GM19397 (cell line): ENCODE data around the gene C14orf132.
"Not testable (repeated sequence)": the region's sequence is repeated elsewhere in the genome, so short reads cannot be mapped to it uniquely, and the experiment has no call there.

Source experiments
- ATAC-seq: cut with Tn5 transposase; IDR thresholded peaks from one replicate; pipeline ENCODE4 v1.9.1; 2021; ENCODE audit warnings: mild to moderate bottlenecking, moderate library complexity; ENCODE audit not compliant: unreplicated experiment

The C14orf132 gene

DNA sequence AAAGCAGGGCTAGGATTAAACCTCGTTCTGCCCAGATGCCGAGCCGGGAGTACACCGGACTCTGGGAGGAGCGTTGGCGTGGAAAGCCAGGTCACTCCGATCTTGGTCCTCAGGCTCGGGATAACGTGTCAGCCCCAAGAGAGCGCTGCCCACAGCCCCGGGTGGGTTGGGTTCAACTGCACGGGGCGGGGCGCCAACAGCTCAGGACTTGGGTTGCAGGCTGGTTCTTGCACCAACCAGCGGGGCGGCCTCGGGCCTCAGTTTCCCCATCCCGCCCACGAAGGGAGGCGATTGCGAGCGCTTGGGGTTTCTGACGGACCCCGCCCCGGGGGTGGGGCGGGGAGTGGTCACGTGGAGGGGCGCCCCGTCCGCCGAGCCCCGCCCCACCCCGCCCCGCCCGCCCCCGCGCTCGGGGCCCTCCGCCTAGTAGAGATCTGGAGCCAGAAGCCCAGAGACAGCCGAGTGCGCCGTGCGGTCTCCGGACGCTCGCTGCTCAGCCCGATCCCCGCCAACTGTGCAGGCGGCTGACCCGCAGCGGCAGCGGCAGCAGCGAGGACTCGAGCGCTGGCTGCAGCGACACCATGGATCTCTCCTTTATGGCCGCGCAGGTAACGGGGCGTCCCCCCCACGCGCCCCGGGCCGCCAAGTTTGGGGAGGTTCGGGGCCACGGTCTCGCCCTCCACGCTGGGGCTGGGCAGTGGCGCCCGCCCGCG lies at the start of gene C14orf132:
Gene C14orf132, plus strand, starts transcription at position 443 of the 713 bp plus-strand sequence. Its CDS starts 139 bp downstream, at position 582.
- no peak for ATAC-seq

- no peak for ATAC-seq
Observed at GRCh38 chr14:95993768-95994592, 45.2 kb upstream of the C14orf132 start.

DNA sequence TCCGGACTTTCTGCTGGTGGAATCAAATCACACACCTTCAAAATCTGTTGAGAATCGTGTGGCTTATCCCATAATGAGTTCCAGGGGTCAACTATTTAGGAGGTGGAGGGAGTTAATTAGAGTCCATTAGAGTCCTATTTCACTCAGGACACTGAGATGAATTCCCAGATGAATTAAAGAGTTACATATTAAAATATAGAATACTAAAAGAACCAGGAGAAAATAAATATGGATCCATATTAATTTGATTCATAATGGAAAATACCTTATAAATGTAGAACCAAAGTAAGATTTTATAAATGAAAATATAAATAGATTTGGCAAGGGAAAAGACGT lies 44.6 kb upstream of the C14orf132 start:
- ATAC-seq: no peak

DNA sequence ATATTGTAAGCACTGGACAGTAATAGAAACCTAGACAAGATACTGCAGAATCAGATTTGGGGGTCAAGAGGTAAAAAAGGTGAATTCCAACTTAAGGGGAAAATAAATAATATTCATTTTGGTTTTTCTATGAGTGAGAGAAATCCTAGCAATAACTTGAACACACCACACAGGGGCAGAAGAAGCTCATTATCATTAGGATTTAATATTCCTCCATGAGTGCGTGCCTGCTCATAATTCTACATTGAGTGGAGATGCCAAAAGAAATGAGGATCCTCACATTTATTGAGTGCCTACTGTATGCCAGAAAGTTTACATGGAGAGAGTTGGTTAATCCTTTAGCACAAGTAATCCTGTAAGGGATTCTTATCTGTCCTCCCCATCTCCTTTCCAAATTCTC lies 40.5 kb upstream of the C14orf132 start:
- ATAC-seq: no peak

DNA sequence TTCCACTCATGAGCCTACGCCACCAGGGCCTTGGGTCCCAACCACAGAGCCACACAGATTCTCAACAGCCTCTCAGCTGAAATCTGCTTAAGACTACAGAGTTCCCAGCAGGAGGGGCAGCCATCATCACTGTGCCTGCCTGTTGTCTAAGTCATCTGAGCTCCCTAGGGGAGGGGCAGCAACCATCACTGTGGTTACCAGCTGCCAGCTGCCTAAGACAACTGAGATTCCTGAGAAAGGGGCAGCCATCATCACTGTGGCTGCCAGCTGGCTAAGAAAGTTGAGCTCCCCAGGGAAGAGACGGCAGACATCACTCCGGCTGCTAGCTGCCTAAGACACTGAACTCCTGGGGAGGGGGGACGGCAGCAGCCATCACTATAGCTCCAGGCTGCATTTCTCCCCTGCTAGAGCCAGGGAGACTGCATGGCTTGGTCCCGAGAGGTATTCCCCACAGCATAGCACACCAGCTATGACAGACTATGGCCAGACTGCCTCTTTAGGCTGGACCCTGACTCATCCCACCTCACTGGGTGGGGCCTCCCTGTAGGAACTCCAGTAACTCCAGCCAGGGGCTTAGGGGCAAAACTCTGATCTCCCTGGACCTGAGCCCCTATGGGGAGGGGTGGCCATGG lies 37.2 kb upstream of the C14orf132 start:
- ATAC-seq: no peak

DNA sequence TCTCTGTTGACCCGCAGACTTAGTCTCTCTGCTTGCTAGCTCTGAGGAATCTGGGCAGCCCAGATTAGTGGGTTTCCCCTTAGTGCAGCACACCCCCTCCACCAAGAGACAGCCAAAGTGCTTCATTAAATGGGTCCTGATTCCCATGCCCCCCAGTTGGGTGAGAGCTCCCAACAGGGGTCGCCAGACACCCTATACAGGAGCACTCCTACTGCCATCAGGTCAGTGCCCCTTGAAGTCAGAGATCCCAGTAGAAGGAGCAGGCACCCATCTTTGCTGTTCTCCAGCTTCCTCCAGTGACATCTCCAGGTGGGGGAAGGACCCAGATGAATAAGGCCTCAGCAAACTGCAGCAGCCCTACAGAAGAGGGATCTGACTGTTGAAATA lies 36.7 kb upstream of the C14orf132 start:
- no peak for ATAC-seq

- no peak for ATAC-seq
Observed at GRCh38 chr14:96011131-96011530, 28.0 kb upstream of the C14orf132 start.

GRCh38 chr14:96011607-96012006 lies 27.6 kb upstream of the C14orf132 start:
- no peak for ATAC-seq

DNA sequence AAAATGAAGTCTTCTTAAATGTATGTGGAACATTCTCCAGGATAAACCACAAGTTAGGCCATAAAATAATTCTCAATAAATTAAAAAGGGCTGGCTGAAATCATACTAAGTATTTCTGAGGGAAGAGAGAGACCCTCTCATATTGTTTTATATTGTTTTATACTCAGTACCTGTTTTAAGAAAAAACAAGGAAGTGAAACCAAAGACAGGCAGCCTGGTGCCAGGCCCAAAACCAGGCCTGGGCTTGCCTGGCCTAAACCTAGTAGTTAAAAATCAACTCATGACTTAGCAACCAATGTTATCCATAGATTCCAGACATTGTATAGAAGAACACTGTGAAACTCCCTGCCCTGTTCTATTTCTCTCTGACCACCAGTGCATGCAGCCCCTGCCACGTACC lies 26.4 kb upstream of the C14orf132 start:
- ATAC-seq: not testable (repeated sequence)

DNA sequence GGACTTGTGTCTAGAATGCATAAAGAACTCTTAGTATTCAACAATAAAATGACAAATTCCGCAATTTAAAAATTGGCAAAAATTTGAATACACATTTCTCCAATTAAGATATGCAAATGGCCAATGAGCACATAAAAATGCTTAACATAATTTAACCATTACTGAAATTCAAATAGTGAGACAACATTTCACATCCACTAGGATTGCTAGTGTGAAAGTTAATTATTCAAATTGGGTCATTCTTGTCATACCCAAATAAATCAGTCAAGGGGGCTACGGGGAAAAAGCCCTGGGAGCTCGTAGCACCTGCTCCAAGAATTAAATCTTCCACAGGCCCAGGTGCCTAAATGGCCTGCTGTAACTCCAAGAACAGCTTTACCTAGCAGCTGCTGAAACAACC lies 25.0 kb upstream of the C14orf132 start:
- ATAC-seq: no peak

DNA sequence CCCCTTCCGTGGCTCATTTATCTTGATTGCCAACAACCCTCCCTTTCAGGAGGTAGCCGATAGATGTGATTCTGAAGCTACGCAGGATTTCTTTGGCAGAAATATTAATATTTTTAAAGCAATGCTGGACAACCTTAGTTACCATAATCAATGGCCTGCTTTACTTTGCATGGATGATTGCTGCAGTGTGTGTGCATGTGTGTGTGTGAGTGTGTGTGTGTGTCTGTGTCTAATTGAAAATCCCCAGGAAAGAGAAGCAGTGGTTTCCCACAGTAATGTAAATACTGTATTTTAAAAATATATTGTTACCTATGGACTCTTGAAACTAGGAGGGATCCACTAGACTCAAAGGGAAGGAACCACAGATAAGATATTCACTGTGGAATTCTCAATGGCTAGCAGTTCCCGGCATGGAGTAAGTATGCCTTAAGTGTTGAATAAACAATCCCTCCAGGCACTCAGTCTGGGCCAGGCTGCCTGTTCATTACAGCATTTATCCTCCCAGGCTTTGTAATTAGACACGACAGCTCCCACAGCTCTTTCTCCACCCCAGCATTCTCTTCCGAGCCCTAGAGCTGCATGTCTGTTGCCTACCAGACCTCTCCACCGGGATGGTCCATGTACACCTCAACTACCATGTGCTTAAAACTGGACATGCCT lies 22.5 kb upstream of the C14orf132 start:
- no peak for ATAC-seq

DNA sequence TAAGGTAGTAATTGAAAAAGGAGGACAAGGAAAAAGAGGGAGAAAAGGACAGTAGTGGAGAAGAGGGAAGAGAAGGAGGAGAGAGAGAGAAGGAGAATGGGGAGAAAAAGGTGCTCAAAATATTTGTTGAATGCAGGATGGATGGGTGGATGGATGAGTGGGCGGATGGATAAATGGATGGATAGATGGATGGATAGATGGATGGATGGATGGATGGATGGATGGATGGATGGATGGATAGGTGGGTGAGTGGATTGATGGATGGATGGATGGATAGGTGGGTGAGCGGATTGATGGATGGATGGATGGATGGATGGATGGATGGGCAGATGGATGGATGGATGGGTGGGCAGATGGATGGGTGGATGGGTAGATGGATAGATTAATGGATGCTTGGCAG lies 21.3 kb upstream of the C14orf132 start:
- ATAC-seq: no peak

DNA sequence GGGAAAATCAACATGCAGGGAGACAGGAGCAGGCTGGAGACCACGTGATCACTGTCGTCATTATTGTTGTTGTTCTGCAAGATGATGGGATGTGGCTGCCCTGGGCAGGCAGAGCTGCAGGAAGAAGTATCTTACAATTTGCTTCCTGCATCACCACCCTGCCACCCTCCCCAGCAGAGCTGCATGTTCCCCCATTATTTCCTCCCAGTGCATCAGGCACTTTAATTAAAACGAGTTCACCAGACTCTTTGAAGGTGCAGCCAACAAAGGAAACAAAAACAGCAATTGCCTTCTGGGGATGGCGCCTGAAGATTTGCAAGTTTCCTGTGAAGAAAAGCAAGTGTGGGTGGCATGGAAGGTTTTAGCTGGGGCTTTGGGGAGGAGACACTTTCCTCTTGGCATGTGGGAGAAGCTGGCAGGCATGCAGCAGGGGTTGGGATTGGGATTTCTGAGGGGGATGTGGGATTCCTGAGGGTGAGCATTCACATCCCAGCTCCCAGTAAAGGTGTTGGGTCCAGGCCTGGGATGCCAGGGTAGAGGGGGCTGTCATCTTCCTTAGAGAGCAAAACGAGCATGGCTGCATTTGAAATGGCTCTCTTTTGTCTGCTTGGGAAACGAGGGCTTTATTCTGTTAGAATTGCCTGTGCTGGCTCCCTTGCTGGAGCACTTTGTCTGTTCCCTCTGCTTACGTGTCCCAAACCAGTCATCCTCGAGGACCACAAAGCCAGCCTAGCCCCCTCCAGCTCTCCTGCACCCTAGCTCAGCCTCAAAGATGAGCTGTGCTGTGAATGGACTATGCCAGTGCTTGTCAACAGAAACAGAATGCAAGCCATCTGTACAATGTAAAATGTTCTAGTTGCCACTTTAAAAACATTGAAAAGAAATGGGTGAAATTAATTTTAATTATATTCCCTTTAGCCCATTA lies 11.5 kb upstream of the C14orf132 start:
- no peak for ATAC-seq

DNA sequence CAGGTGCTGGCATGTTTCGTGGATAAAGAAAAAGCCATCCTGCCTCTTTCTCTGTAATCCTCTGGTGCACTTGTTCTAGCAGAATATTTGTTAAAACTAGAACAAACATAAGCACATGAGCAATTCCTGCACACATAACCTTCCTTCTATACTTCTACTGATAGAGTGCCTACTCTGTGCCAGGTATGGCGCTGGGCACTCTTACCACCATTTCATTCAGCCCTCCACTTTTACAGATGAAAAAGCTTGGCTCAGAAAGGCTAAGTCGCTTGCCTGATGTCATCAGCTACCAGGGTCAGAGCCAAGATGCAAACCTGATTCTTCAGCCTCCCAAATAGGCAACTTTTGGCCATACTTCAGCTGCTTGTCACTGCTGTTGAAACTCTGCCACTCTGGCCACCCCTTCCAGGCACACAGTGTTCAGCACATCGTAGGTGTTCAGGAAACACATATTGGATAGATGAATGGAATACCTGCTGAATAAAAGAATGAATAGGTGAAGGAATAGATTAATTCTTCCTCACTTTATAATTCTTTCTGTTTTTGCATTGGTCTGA lies 10.0 kb upstream of the C14orf132 start:
- ATAC-seq: no peak

- ATAC-seq: no peak
Observed at GRCh38 chr14:96030108-96030760, 8.9 kb upstream of the C14orf132 start.

DNA sequence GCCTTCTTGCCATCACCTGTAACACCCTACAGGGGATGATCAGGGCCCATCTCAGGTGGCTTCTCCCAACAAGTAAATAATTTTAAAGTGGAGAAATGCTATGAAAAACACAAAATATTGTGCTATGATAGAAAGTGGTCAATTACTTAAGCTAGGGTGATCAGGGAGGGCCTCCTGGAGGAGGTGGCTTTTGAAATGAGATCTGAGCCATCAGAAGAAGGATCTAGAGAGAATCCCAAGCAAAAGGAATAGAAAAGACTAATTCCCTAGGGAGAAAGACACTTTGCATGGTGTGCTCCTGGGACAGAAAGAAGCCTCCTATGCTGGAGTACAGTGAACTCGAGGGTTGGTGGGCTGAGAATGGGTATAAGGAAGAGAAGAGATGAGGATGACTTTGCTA lies 7.5 kb upstream of the C14orf132 start:
- no peak for ATAC-seq

DNA sequence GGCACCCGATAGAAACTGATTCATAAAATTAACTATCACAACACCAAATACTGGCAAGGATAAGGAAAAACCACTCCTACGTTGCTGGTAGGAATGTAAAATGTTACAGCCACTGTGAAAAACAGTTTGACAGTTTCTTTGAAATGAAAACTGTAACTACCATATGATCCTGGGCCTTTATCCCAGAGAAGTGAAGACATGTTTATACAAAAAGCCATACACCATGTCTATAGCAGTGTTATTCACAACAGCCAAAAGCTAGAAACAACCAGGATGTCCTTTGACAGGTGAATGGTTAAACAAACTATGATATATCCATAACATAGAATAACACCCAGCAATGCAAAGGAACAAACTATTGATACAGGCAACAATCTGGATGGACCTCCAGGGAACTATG lies 3.7 kb upstream of the C14orf132 start:
- ATAC-seq: no peak

DNA sequence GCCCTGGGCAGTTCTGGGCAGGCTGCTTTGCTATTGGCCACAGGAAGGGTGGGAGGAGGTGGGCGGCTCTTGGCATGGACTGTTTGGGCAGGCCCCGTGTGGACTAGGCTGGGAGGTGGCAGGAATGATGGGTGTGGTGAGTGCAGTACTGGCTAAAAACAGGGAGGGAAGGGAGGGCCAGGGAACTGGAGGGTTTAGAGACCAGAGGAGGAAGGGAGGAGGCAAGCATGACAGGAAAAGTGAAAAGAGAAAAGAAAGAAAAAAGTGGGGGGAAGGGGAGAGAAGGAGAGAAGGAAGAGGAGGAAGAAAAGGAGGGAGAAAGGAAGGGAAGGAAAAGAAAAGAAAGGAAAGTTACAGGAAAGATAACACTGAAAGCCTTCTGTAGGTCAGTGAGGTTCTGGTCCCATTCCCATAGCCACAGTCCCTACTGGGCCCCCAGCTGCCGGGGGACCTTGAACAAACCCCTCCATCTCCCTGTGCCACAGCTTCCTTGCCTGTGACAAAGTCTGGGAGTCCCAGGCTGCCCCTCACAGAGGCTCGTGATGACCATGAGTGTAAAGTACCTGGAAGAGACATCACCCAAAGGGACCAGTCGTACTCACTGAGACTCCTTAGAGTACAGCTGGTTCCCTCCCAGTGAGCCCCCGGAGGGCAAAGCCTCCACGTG lies 1.1 kb upstream of the C14orf132 start:
- no peak for ATAC-seq

- no peak for ATAC-seq
Observed at GRCh38 chr14:96038558-96038919, 623 bp upstream of the C14orf132 start.
